Measurements from ENCODE around the gene FAM135A. TPM values are rescaled to one million over a fixed set of nuclear protein-coding genes. Genes with fewer than 3 reads are reported as not detected.
"Not testable (repeated sequence)": the region's sequence is repeated elsewhere in the genome, so short reads cannot be mapped to it uniquely, and the experiment has no call there.

The FAM135A gene
- total RNA-seq, 1 experiment from 2014 or later: 16.0 TPM

DNA sequence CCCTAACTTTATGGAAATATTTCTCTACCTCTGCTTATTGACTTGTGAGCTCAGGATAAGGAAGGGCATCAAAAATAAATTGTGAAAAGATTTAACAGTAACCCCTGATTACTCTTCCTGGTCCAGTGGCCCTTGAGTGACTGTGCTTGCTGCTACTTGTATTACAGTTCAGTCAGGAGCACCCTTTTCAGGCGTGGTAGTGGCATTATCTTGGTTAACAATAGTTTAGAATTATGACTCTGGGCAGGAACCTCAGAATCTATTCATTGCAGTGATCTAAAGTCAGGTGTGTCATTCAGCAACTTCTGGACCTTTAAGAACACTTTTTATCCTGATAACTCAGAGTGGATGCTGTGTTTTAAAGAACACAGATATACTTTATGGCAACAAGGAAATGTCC is 43.4 kb downstream of the FAM135A start:
- intact Hi-C loops (cut with micrococcal nuclease; ENCODE audit: unreplicated experiment): no loop called here
- CTCF ChIA-PET: no interaction called here
- Histone ChIP-seq H3K9me3 (ENCODE audit: insufficient read depth, low read depth) (no peaks in the 10 kb centered on the region), H3K79me2 (ENCODE audit: low read depth) (no peaks in the 10 kb centered on the region), H3K27me3 (ENCODE audit: insufficient read depth, low read depth) (no peaks in the 10 kb centered on the region), H3K4me2 (no peak overlapping the region), H3F3A (ENCODE audit: insufficient read depth, low read depth) (no peaks in the 10 kb centered on the region), H3K36me3 (ENCODE audit: low read depth) (no peaks in the 10 kb centered on the region), H3K4me1 (replicated peaks; ENCODE audit: insufficient read depth) (no peaks in the 10 kb centered on the region), H3K9me2 (ENCODE audit: insufficient read depth) (no peaks in the 10 kb centered on the region), H3K27ac (no peak overlapping the region), H3K4me3 (no peak overlapping the region), H4K20me1 (ENCODE audit: insufficient read depth) (no peaks in the 10 kb centered on the region), H2AFZ (no peak overlapping the region)
- POLR2A ChIA-PET (ENCODE audit: unreplicated experiment): no interaction called here
- no peak for DNase-seq
- no TSS peak for BruUV-seq (replicated peaks)
- no peak for TF ChIP-seq EZH2 (IDR thresholded peaks at IDR 0.05; ENCODE audit: low read depth)
- TF ChIP-seq, protein P1, sequence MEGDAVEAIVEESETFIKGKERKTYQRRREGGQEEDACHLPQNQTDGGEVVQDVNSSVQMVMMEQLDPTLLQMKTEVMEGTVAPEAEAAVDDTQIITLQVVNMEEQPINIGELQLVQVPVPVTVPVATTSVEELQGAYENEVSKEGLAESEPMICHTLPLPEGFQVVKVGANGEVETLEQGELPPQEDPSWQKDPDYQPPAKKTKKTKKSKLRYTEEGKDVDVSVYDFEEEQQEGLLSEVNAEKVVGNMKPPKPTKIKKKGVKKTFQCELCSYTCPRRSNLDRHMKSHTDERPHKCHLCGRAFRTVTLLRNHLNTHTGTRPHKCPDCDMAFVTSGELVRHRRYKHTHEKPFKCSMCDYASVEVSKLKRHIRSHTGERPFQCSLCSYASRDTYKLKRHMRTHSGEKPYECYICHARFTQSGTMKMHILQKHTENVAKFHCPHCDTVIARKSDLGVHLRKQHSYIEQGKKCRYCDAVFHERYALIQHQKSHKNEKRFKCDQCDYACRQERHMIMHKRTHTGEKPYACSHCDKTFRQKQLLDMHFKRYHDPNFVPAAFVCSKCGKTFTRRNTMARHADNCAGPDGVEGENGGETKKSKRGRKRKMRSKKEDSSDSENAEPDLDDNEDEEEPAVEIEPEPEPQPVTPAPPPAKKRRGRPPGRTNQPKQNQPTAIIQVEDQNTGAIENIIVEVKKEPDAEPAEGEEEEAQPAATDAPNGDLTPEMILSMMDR (conservative IDR thresholded peaks at IDR 0.05): no peak

DNA sequence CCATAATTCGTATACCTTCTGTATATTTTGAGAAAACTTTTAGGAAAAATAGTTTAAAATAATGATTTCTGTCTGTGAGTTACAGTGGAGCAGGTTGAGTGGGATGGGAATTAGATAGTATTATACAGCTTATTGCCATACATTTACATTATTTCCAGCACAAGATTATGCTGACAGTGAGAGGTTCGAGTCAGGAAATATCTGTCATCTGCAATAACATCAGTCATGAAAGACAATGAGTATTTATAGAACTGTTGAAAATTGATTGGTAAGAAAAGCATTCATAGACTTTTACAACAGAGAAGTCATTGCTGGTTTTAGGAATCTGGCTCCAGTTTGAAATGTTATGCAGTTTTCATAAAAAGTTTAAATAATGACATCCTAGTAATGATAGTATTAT is 45.9 kb downstream of the FAM135A start:
- DNase-seq: no peak
- POLR2A ChIA-PET (ENCODE audit: unreplicated experiment): no interaction called here
- CTCF ChIA-PET: no interaction called here

DNA sequence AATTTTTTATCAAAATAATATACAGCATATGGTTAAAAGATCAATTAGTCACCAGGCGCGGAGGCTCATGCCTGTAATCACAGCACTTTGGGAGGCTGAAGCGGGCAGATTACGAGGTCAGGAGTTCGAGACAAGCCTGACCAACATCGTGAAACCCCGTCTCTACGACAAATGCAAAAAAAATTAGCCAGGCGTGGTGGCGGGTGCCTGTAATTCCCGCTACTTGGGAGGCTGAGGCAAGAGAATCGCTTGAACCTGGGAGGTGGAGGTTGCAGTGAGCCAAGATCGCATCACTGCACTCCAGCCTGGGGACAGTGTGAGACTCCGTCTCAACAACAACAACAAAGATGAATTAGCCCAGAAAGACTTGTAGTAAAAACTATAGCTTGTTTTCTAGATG is 46.4 kb downstream of the FAM135A start:
- H3K27me3 ChIP-seq (ENCODE audit: insufficient read depth, low read depth); H3K79me2 ChIP-seq (ENCODE audit: low read depth); CTCF ChIA-PET; intact Hi-C loops (cut with micrococcal nuclease; ENCODE audit: unreplicated experiment); H3K9me2 ChIP-seq (ENCODE audit: insufficient read depth); DNase-seq; H4K20me1 ChIP-seq (ENCODE audit: insufficient read depth); H3K4me2 ChIP-seq; H3F3A ChIP-seq (ENCODE audit: insufficient read depth, low read depth); H3K4me1 ChIP-seq (replicated peaks; ENCODE audit: insufficient read depth); H2AFZ ChIP-seq; POLR2A ChIA-PET (ENCODE audit: unreplicated experiment); BruUV-seq (replicated peaks); H3K9me3 ChIP-seq (ENCODE audit: insufficient read depth, low read depth); H3K4me3 ChIP-seq; H3K27ac ChIP-seq; H3K36me3 ChIP-seq (ENCODE audit: low read depth): not testable (repeated sequence)

More for the DNA sequence above, 45.9 kb downstream of the FAM135A start:
- no peak overlapping the region for H3K27ac ChIP-seq
- H2AFZ ChIP-seq: no peak overlapping the region
- H3K9me3 ChIP-seq (ENCODE audit: insufficient read depth, low read depth): no peaks in the 10 kb centered on the region
- no peaks in the 10 kb centered on the region for H3K36me3 ChIP-seq (ENCODE audit: low read depth)
- H3K4me2 ChIP-seq: no peak overlapping the region
- intact Hi-C loops (cut with micrococcal nuclease; ENCODE audit: unreplicated experiment): no loop called here
- no peaks in the 10 kb centered on the region for H3F3A ChIP-seq (ENCODE audit: insufficient read depth, low read depth)
- no TSS peak for BruUV-seq (replicated peaks)
- H3K27me3 ChIP-seq (ENCODE audit: insufficient read depth, low read depth): no peaks in the 10 kb centered on the region
- no peaks in the 10 kb centered on the region for H3K79me2 ChIP-seq (ENCODE audit: low read depth)
- no peaks in the 10 kb centered on the region for H4K20me1 ChIP-seq (ENCODE audit: insufficient read depth)
- no peak overlapping the region for H3K4me3 ChIP-seq
- H3K4me1 ChIP-seq (replicated peaks; ENCODE audit: insufficient read depth): no peaks in the 10 kb centered on the region
- H3K9me2 ChIP-seq (ENCODE audit: insufficient read depth): no peaks in the 10 kb centered on the region
- no peak for TF ChIP-seq EZH2 (IDR thresholded peaks at IDR 0.05; ENCODE audit: low read depth)
- TF ChIP-seq, protein P1 (conservative IDR thresholded peaks at IDR 0.05): no peak

DNA sequence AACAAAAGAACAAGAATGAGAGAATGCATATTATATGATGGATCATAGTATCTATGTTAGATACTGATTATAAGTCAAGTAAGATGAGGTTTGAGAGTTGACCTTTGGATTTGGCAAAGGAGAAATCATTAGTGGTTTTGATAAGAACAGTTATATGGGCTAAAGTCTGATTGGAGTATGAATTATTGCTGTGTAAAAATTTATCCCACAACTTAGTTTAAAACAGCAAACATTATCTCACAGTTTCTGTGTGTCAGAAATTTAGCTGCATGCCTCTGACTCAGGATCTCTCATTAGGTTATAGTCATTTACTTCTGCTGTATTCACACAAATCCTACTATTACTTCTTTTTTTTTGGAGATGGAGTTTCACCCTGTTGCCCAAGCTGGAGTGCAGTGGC is 56.7 kb downstream of the FAM135A start:
- Histone ChIP-seq H3K27ac (no peak overlapping the region), H3K36me3 (ENCODE audit: low read depth) (no peaks in the 10 kb centered on the region), H3K9me3 (ENCODE audit: insufficient read depth, low read depth) (no peaks in the 10 kb centered on the region), H3K4me1 (replicated peaks; ENCODE audit: insufficient read depth) (no peaks in the 10 kb centered on the region), H3K9me2 (ENCODE audit: insufficient read depth) (no peaks in the 10 kb centered on the region), H3K4me2 (no peak overlapping the region), H3K27me3 (ENCODE audit: insufficient read depth, low read depth) (no peaks in the 10 kb centered on the region), H3F3A (ENCODE audit: insufficient read depth, low read depth) (no peaks in the 10 kb centered on the region), H4K20me1 (ENCODE audit: insufficient read depth) (no peaks in the 10 kb centered on the region), H3K4me3 (no peak overlapping the region), H2AFZ (no peak overlapping the region), H3K79me2 (ENCODE audit: low read depth) (no peaks in the 10 kb centered on the region)
- ChIA-PET POLR2A (ENCODE audit: unreplicated experiment) (no interaction called here), CTCF (no interaction called here)
- no peak for TF ChIP-seq EZH2 (IDR thresholded peaks at IDR 0.05; ENCODE audit: low read depth)
- TF ChIP-seq, protein P1 (conservative IDR thresholded peaks at IDR 0.05): no peak
- BruUV-seq (replicated peaks): no TSS peak
- no peak for DNase-seq
- intact Hi-C loops (cut with micrococcal nuclease; ENCODE audit: unreplicated experiment): no loop called here

DNA sequence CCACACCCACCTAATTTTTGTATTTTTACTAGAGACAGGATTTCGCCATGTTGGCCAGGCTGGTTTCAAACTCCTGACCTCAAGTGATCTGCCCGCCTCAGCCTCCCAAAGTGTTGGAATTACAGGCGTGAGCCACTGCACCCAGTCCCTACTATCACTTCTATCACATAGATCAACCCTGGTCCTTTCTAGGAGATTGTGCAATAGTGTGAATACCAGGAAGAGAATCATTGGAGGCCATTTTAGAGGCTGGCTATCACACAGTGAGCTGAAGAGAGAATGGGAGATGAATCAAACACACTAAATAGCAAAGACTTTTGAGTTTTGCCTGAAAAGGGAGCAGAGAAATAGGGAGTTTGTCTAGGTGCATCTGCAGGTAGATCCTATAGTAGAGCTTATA is 57.2 kb downstream of the FAM135A start:
- H3K27ac ChIP-seq; POLR2A ChIA-PET (ENCODE audit: unreplicated experiment); DNase-seq; H3K4me1 ChIP-seq (replicated peaks; ENCODE audit: insufficient read depth); H3K27me3 ChIP-seq (ENCODE audit: insufficient read depth, low read depth); H3K79me2 ChIP-seq (ENCODE audit: low read depth); BruUV-seq (replicated peaks); H3K4me2 ChIP-seq; H4K20me1 ChIP-seq (ENCODE audit: insufficient read depth); H3K9me3 ChIP-seq (ENCODE audit: insufficient read depth, low read depth); H3F3A ChIP-seq (ENCODE audit: insufficient read depth, low read depth); H3K9me2 ChIP-seq (ENCODE audit: insufficient read depth); intact Hi-C loops (cut with micrococcal nuclease; ENCODE audit: unreplicated experiment); H2AFZ ChIP-seq; H3K4me3 ChIP-seq; CTCF ChIA-PET; H3K36me3 ChIP-seq (ENCODE audit: low read depth): not testable (repeated sequence)

All from PC-9 (cell line).